T-helper 1 cell treated with Interleukin-12 subunit alpha and Interleukin-12 subunit beta and Interleukin-4 antibody, amounts not matched to agents 30 μg/mL and 1 μg/mL, for 36 hours (primary cell): Measurements from ENCODE around the gene KIF3C.
"Not testable (repeated sequence)": the region's sequence is repeated elsewhere in the genome, so short reads cannot be mapped to it uniquely, and the experiment has no call there.

Experiments
- H3K27ac Mint-ChIP-seq: one replicate; pipeline ENCODE4 v1.8.0; 2021; ENCODE audit warnings: mild to moderate bottlenecking, mixed read lengths
- H3K27me3 Mint-ChIP-seq: one replicate; pipeline ENCODE4 v1.8.0; 2021; ENCODE audit warnings: low read depth, mixed read lengths
- H3K36me3 Mint-ChIP-seq: one replicate; pipeline ENCODE4 v1.8.0; 2021; ENCODE audit warnings: low read depth, mixed read lengths
- H3K4me1 Mint-ChIP-seq: one replicate; pipeline ENCODE4 v1.8.0; 2021; ENCODE audit warnings: low read depth, mixed read lengths
- H3K4me3 Mint-ChIP-seq: one replicate; pipeline ENCODE4 v1.8.0; 2021; ENCODE audit warnings: mild to moderate bottlenecking, moderate library complexity, mixed read lengths
- H3K9me3 Mint-ChIP-seq: one replicate; pipeline ENCODE4 v1.8.0; 2021; ENCODE audit warnings: mixed read lengths

The KIF3C gene

GRCh38 chr2:25982273-25982967, at the start of gene KIF3C:
TSS of gene KIF3C (minus strand) at chr2:25982497. CDS start at chr2:25981917, 580 bp downstream.
- Mint-ChIP-seq H3K27ac (peak within 1 kb of the TSS; percentile 76), H3K4me3 (peak within 1 kb of the TSS; percentile 88), H3K4me1 (peaks cover 8% of the 10 kb centered on the region)

GRCh38 chr2:26028083-26028482, 45.8 kb upstream of the KIF3C start:
- not testable (repeated sequence) for H3K27ac Mint-ChIP-seq, H3K27me3 Mint-ChIP-seq, H3K9me3 Mint-ChIP-seq, H3K4me3 Mint-ChIP-seq, H3K36me3 Mint-ChIP-seq, H3K4me1 Mint-ChIP-seq

More at GRCh38 chr2:25982273-25982967, at the start of gene KIF3C:
- Mint-ChIP-seq H3K27me3 (no peaks in the 10 kb centered on the region), H3K9me3 (no peaks in the 10 kb centered on the region), H3K36me3 (no peaks in the 10 kb centered on the region)

- Mint-ChIP-seq H3K9me3 (no peaks in the 10 kb centered on the region), H3K4me3 (no peak overlapping the region), H3K4me1 (no peaks in the 10 kb centered on the region), H3K27ac (no peak overlapping the region), H3K36me3 (no peaks in the 10 kb centered on the region), H3K27me3 (no peaks in the 10 kb centered on the region)
Observed at GRCh38 chr2:26025509-26025908, 43.2 kb upstream of the KIF3C start.

GRCh38 chr2:26024260-26024659, 42.0 kb upstream of the KIF3C start:
- Mint-ChIP-seq H3K9me3 (no peaks in the 10 kb centered on the region), H3K27me3 (peaks cover under 1% of the 10 kb centered on the region), H3K4me1 (no peaks in the 10 kb centered on the region), H3K4me3 (no peak overlapping the region), H3K36me3 (no peaks in the 10 kb centered on the region), H3K27ac (no peak overlapping the region)

- Mint-ChIP-seq H3K27me3 (peaks cover 3% of the 10 kb centered on the region), H3K4me1 (peaks cover 3% of the 10 kb centered on the region), H3K9me3 (no peaks in the 10 kb centered on the region), H3K36me3 (no peaks in the 10 kb centered on the region), H3K27ac (no peak overlapping the region), H3K4me3 (no peak overlapping the region)
Observed at GRCh38 chr2:26020231-26020640, 37.9 kb upstream of the KIF3C start.

GRCh38 chr2:26018184-26019055, 36.1 kb upstream of the KIF3C start:
- Mint-ChIP-seq H3K9me3 (no peaks in the 10 kb centered on the region), H3K36me3 (no peaks in the 10 kb centered on the region), H3K27me3 (peaks cover 3% of the 10 kb centered on the region), H3K4me3 (no peak overlapping the region), H3K27ac (no peak overlapping the region), H3K4me1 (peaks cover 3% of the 10 kb centered on the region)

GRCh38 chr2:26017464-26018183, 35.3 kb upstream of the KIF3C start:
- peaks cover 3% of the 10 kb centered on the region for H3K4me1 Mint-ChIP-seq
- no peaks in the 10 kb centered on the region for H3K36me3 Mint-ChIP-seq
- no peak overlapping the region for H3K27ac Mint-ChIP-seq
- peaks cover 3% of the 10 kb centered on the region for H3K27me3 Mint-ChIP-seq
- H3K4me3 Mint-ChIP-seq = no peak overlapping the region
- no peaks in the 10 kb centered on the region for H3K9me3 Mint-ChIP-seq

- H3K9me3 Mint-ChIP-seq, H3K4me1 Mint-ChIP-seq, H3K4me3 Mint-ChIP-seq, H3K36me3 Mint-ChIP-seq, H3K27me3 Mint-ChIP-seq, H3K27ac Mint-ChIP-seq: not testable (repeated sequence)
Observed at GRCh38 chr2:26016706-26017045, 34.4 kb upstream of the KIF3C start.

GRCh38 chr2:26016012-26016705, 33.9 kb upstream of the KIF3C start:
- Mint-ChIP-seq H3K27me3 (peaks cover 3% of the 10 kb centered on the region), H3K4me3 (no peak overlapping the region), H3K36me3 (no peaks in the 10 kb centered on the region), H3K27ac (no peak overlapping the region), H3K4me1 (peaks cover 3% of the 10 kb centered on the region), H3K9me3 (no peaks in the 10 kb centered on the region)

- no peak overlapping the region for H3K27ac Mint-ChIP-seq
- no peak overlapping the region for H3K4me3 Mint-ChIP-seq
- peaks cover 5% of the 10 kb centered on the region for H3K9me3 Mint-ChIP-seq
- no peaks in the 10 kb centered on the region for H3K27me3 Mint-ChIP-seq
- H3K4me1 Mint-ChIP-seq = peaks cover 7% of the 10 kb centered on the region
- H3K36me3 Mint-ChIP-seq = no peaks in the 10 kb centered on the region
Observed at GRCh38 chr2:26013668-26014067, 31.4 kb upstream of the KIF3C start.

- Mint-ChIP-seq H3K9me3 (peaks cover 5% of the 10 kb centered on the region), H3K4me1 (peaks cover 6% of the 10 kb centered on the region), H3K27me3 (no peaks in the 10 kb centered on the region), H3K4me3 (no peak overlapping the region), H3K36me3 (no peaks in the 10 kb centered on the region), H3K27ac (no peak overlapping the region)
Observed at GRCh38 chr2:26011990-26012856, 29.9 kb upstream of the KIF3C start.

GRCh38 chr2:26011609-26011989, 29.3 kb upstream of the KIF3C start:
- H3K27me3 Mint-ChIP-seq = no peaks in the 10 kb centered on the region
- peaks cover 6% of the 10 kb centered on the region for H3K4me1 Mint-ChIP-seq
- no peak overlapping the region for H3K4me3 Mint-ChIP-seq
- H3K27ac Mint-ChIP-seq = no peak overlapping the region
- no peaks in the 10 kb centered on the region for H3K36me3 Mint-ChIP-seq
- peaks cover 5% of the 10 kb centered on the region for H3K9me3 Mint-ChIP-seq

GRCh38 chr2:26010943-26011342, 28.6 kb upstream of the KIF3C start:
- Mint-ChIP-seq H3K36me3 (no peaks in the 10 kb centered on the region), H3K27me3 (no peaks in the 10 kb centered on the region), H3K27ac (no peak overlapping the region), H3K4me3 (no peak overlapping the region), H3K9me3 (peaks cover 5% of the 10 kb centered on the region), H3K4me1 (peaks cover 6% of the 10 kb centered on the region)
